Glutamatergic neuron (in vitro differentiated cells): ENCODE data around the gene TTC27. TPM values are rescaled to one million over a fixed set of nuclear protein-coding genes. Genes with fewer than 3 reads are reported as not detected.

Source experiments
- DNase-seq: peaks from one replicate; pipeline ENCODE4 v3.0.0; 2022
- H3K27ac Mint-ChIP-seq: one replicate; pipeline ENCODE4 v1.8.0; 2020; ENCODE audit warnings: mild to moderate bottlenecking, mixed read lengths, inconsistent platforms; ENCODE audit not compliant: unreplicated experiment
- H3K27me3 Mint-ChIP-seq: one replicate; pipeline ENCODE4 v1.8.0; 2020; ENCODE audit warnings: mild to moderate bottlenecking, moderate library complexity, mixed read lengths, inconsistent platforms; ENCODE audit not compliant: unreplicated experiment
- H3K36me3 Mint-ChIP-seq: one replicate; pipeline ENCODE4 v1.8.0; 2020; ENCODE audit warnings: mild to moderate bottlenecking, mixed read lengths, inconsistent platforms; ENCODE audit not compliant: unreplicated experiment
- H3K4me1 Mint-ChIP-seq: one replicate; pipeline ENCODE4 v1.8.0; 2020; ENCODE audit warnings: mild to moderate bottlenecking, low read depth, mixed read lengths, inconsistent platforms; ENCODE audit not compliant: unreplicated experiment
- H3K4me3 Mint-ChIP-seq: one replicate; pipeline ENCODE4 v1.8.0; 2020; ENCODE audit warnings: mild to moderate bottlenecking, mixed read lengths, inconsistent platforms; ENCODE audit not compliant: unreplicated experiment
- H3K9me3 Mint-ChIP-seq: one replicate; pipeline ENCODE4 v1.8.0; 2020; ENCODE audit warnings: mild to moderate bottlenecking, moderate library complexity, mixed read lengths, inconsistent platforms; ENCODE audit not compliant: unreplicated experiment
- CTCF ChIP-seq: fragments of 200-600 bp; sonication (generic); IDR thresholded peaks from one replicate; pipeline ENCODE4 v1.5.0; 2021; ENCODE audit not compliant: partially characterized antibody, unreplicated experiment
- total RNA-seq: library from RNA; stranded (reverse); fragmentation: NEBNext Ultra II Directional; extraction: Animal tissue kit (Norgen Biotek cat#: 25700); gene quantifications from one replicate; pipeline ENCODE4 v1.2.1, GENCODE V29; 2021; ENCODE audit not compliant: unreplicated experiment

TTC27 gene
- total RNA-seq, 1 donor from 2014 or later: 8.3 TPM

DNA sequence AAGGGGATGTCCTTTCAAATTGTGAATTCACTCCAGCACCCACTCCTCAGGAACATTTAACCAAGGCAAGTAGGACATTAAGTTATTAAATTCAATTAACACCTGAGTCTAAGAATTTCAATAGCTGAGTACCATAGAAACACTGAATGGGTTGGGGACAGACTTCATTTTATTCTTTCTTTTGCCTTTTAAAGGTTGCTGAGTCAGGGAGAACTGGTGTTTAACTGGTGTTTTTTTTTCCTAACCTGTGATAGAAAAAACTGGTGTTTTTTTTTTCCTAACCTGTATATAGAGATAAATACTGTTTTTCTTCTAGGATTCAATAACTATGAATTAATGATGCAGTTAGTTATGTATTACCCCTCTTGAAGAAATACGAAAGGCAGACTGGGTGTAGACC lies 38.9 kb downstream of the TTC27 start:
- Mint-ChIP-seq H3K27ac (no peak overlapping the region), H3K27me3 (no peaks in the 10 kb centered on the region), H3K9me3 (no peaks in the 10 kb centered on the region), H3K36me3 (no peaks in the 10 kb centered on the region), H3K4me1 (no peaks in the 10 kb centered on the region), H3K4me3 (no peak overlapping the region)
- TF ChIP-seq CTCF: no peak
- no peak for DNase-seq

- no peak overlapping the region for H3K4me3 Mint-ChIP-seq
- H3K36me3 Mint-ChIP-seq: no peaks in the 10 kb centered on the region
- H3K9me3 Mint-ChIP-seq: no peaks in the 10 kb centered on the region
- no peaks in the 10 kb centered on the region for H3K27me3 Mint-ChIP-seq
- H3K27ac Mint-ChIP-seq: no peak overlapping the region
- H3K4me1 Mint-ChIP-seq: no peaks in the 10 kb centered on the region
- DNase-seq: no peak
- TF ChIP-seq CTCF: no peak
Observed at GRCh38 chr2:32668254-32668653, 40.4 kb downstream of the TTC27 start.

DNA sequence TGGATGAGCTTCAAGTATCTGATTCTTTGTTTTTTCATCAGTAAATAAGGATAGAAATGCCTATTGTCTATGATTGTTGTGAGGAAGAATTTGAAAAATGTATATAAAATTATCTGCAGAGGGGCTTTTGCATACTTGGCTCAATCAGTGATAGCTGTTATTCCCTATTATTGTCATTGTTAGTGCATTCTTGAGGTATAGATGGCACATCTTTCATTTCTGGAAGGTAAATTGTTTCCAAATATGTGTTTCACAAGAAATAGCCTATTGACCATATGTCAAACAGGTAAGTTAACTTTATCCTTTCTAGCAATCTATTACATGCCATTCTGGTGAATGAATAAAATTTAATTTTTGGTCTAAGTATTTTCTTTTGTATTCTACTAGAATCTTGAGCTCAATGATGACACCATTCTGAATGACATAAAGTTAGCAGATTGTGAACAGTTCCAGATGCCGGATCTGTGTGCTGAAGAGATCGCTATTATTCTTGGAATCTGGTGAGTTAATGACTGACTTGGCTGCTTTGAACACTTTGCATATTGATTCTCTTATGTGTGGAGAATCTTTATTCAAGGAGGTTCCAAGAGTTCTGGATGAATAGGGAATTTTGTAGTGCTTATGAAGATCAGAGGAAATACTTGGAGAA lies 44.2 kb downstream of the TTC27 start:
- Mint-ChIP-seq H3K4me1 (no peaks in the 10 kb centered on the region), H3K36me3 (no peaks in the 10 kb centered on the region), H3K27me3 (no peaks in the 10 kb centered on the region), H3K9me3 (no peaks in the 10 kb centered on the region), H3K27ac (no peak overlapping the region), H3K4me3 (no peak overlapping the region)
- TF ChIP-seq CTCF: no peak
- no peak for DNase-seq

- H3K27ac Mint-ChIP-seq: no peak overlapping the region
- no peaks in the 10 kb centered on the region for H3K4me1 Mint-ChIP-seq
- no peak for DNase-seq
- H3K36me3 Mint-ChIP-seq: no peaks in the 10 kb centered on the region
- no peak for TF ChIP-seq CTCF
- H3K27me3 Mint-ChIP-seq: no peaks in the 10 kb centered on the region
- H3K4me3 Mint-ChIP-seq: no peak overlapping the region
- no peaks in the 10 kb centered on the region for H3K9me3 Mint-ChIP-seq
Observed at GRCh38 chr2:32678825-32679224, 51.0 kb downstream of the TTC27 start.

DNA sequence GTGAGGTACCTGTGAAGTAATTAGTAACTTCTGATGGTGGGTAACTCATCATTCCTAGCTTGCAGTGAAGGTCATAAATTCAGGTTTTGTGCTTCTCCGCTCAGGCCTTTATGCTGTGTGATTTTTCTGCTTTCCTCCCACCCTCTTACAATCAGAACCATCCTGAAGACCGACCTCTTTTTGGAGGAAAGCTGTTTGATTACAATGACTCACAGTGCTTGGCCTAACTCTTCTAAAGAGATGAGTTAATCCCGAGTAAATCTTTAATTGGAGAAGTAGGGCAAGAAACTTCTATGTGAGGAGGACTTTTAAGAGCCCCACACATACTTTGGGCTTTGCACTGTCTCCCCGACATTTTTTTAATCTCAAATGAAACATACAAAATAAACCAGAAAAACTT lies 53.1 kb downstream of the TTC27 start:
- no peaks in the 10 kb centered on the region for H3K27me3 Mint-ChIP-seq
- TF ChIP-seq CTCF: no peak
- H3K9me3 Mint-ChIP-seq: no peaks in the 10 kb centered on the region
- H3K27ac Mint-ChIP-seq: no peak overlapping the region
- no peaks in the 10 kb centered on the region for H3K4me1 Mint-ChIP-seq
- no peak for DNase-seq
- no peaks in the 10 kb centered on the region for H3K36me3 Mint-ChIP-seq
- H3K4me3 Mint-ChIP-seq: no peak overlapping the region
